Lung microvascular endothelial cell (primary cell): ENCODE measurements around the gene MSLN. TPM values are rescaled to one million over a fixed set of nuclear protein-coding genes. Genes with fewer than 3 reads are reported as not detected.

ENCODE experiments used
- DNase-seq, 2 donors: peaks; one replicate each; pipeline versions ENCODE4 v3.0.0 to v3.0.0-alpha.2; 2010; ENCODE audit warnings: low read depth in 2 of 2
- total RNA-seq: library from RNA; depleted of rRNA; stranded (reverse); fragments of >200 nt; gene quantifications from 2 replicates; pipeline ENCODE4 v1.2.1, GENCODE V29; 2014

Gene MSLN
- 0.20 TPM in 1 of 2 replicates, not detected in the other for total RNA-seq

DNA sequence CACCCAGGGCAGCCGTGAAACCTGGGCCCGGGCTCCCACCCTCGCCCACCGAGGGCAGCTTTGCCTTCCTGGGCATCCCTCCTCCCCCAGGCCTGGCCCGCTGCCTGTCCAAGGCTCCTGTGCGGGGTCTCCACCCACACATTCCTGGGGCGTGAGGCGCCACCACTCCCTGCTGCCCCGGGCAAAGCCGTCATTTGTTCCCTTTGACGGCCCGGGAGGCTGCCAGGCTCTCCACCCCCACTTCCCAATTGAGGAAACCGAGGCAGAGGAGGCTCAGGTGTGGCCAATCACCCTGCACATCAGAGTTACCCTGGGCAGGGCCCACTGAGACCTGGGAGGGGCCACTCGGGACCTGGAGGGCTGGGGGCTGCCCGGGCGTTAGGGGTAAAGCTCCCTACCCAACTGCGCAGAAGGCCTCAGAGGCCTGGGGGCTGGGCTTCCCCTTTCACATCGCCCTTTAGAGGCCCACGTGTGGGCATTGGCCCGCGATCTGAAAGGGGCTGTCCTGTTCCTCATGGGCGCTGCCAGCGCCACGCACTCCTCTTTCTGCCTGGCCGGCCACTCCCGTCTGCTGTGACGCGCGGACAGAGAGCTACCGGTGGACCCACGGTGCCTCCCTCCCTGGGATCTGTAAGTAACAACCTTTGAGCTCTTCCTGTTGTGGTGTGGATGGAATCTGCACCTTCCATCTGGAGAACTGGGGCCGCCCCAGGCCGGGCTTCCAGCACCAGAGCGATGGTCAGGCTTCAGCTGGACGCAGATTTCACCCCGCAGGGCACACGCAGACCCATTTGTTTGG is at the start of gene MSLN:
Gene MSLN, plus strand, starts transcription at position 190 of the 799 bp plus-strand sequence. CDS start 1,947 bp downstream, outside the sequence.
- no peak for DNase-seq

DNA sequence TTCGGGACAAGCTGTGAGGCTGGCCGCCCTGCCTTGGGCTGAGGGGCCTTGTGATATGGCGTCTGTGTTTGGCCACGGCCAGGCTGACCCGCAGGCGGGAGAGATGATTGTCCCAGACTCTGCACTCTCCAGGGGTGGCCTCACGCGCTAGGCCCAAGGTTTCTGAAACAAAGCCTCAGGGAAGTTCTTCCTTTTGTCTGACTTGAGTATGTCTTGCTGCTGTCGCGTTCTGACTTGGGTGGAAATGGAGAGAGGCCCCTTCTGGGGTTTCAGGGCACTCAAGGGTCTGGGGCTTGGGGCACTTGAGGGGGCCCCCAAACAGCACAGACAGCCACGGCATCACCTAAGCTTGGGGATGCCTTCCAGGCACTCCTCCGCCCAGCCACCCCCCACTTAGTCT is 49.5 kb upstream of the MSLN start:
- no peak for DNase-seq

DNA sequence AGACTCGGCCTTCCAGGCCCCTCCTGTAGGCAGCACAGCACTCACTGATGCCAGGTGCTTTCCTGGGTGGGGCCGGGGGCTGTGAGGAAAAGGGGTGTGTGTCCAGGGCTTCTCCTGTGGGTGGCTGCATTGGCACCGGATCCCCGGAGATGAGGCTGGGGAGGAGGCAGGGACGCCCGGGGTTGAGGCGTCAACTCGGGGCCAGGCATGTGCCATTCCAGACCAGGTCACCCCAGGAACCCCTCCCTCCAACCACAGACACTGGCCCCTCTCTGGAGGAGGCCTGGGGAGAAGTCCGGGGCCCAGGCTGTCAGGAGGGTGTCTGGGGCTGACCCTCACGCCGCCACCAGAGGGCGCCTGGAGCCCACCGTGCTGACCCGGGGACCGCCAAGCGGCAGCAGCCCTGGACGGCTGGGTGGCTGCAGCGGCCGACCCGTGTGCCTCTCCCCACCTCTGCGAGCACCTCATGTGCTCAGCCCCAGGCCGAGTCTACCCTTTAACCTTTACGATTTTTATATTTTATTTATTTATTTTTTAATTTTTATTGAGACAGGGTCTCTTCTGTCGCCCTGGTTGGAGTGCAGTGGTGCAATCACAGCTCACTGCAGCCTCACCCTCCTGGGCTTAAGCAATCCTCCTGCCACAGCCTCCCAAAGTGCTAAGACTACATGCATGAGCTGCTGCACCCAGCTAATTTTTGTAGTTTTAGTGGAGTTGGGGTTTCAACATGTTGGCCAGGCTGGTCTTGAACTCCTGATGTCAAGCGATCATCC is 48.8 kb upstream of the MSLN start:
- peak; percentile 67 to 81 for DNase-seq

DNA sequence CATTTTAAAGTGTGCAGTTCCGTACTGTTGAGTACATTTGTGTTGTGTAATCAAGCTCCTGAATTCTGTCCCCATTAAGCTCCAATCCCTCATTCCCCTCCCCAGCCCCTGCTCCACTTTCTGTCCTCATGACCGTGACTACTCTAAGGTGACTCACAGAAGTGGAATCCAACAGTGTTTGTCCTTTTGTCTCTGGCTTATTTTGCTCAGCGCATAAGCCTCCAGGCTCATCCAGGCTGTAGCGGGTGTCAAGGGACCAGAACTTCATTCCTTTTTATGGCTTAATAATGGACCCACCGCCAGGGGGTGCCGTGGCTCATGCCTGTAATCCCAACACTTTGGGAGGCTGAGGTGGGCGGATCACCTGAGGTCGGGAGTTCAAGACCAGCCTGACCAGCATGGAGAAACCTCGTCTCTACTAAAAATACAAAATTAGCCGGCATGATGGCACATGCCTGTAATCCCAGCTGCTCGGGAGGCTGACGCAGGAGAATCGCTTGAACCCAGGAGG is 47.7 kb upstream of the MSLN start:
- DNase-seq: peak; percentile 66 to 67

DNA sequence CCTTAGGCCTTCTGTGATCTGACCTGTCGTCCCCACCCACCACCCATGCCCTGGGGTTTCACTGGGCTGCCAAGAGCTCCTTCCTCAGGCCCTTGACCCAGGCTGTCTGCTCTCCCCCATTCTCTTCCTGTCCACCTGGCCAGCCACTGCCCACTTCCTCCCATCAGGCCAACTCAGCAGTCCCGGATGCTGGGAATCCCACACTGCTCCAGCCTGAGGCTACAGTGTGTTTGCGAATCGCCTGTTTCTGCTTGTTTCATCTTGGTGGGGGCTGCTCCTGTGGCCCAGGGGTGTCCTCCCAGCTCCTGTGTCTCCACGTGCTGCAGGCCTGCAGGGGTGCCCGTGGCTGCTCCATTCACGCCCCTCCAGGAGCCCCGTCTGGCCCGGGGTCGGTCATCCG is 46.5 kb upstream of the MSLN start:
- peak; percentile 30 to 32 for DNase-seq

DNA sequence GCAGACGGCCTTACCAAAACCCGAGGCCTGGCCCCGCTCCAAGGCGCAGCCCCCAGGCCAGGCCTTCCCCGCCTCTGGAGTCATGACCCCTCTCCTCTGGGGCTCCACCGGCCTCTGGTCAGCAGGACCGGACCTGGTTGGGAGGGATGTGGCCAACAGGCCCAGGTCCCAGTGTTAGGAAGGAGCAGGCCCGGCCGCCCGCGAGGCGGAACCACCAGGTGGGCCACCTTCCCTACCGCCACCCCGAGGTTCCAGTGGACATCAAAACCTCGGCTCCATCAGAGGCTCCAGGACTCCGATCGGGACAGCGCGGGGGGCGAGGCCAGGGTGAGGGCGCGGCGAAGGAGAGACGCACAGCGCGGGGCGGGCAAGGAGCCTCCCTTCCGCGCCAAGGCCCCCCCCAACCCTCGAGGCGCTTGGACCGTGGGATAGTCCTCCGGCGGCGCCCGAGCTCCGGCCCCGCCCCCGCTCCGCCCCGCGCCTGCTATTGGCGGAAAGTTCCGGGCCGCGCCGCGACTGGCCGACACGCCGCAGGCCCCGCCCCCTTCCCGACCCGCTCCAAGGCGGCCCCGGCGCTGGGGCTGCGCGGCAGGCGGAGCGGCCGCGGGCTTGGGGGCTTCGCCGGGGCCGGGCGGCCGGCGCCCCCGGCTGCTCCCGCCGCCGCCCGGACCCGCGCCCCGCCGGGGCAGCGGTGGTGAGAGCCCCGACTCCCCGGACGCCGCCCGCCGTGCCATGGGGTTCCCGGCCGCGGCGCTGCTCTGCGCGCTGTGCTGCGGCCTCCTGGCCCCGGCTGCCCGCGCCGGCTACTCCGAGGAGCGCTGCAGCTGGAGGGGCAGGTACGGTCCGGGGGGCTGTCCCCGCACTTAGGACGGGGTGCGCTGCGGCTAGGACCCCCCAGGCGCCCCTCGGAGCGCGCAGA is 45.7 kb upstream of the MSLN start, which contains the start of gene METRN:
Gene METRN, plus strand, starts transcription at position 561 of the 919 bp plus-strand sequence. Its CDS starts 172 bp downstream, at position 733.
- peak; percentile 86 to 89 for DNase-seq

DNA sequence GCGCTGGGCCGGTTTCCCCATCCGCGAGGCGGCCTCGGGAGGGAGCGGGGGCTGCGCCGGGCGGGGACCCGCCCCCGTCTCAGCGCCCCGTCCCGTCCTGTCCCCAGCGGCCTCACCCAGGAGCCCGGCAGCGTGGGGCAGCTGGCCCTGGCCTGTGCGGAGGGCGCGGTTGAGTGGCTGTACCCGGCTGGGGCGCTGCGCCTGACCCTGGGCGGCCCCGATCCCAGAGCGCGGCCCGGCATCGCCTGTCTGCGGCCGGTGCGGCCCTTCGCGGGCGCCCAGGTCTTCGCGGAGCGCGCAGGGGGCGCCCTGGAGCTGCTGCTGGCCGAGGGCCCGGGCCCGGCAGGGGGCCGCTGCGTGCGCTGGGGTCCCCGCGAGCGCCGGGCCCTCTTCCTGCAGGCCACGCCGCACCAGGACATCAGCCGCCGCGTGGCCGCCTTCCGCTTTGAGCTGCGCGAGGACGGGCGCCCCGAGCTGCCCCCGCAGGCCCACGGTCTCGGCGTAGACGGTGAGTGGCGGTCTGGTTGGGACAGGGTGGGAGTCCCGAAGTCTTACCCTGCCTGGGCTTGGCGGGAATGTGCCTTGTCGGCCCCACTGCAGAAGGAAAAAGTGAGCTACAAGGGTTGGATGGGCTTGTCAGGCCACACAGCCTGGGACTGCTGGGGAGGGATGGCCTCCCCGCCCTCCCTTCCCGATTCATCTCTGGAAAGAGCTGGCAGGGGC is 44.9 kb upstream of the MSLN start:
- DNase-seq: peak; percentile 34 to 42

DNA sequence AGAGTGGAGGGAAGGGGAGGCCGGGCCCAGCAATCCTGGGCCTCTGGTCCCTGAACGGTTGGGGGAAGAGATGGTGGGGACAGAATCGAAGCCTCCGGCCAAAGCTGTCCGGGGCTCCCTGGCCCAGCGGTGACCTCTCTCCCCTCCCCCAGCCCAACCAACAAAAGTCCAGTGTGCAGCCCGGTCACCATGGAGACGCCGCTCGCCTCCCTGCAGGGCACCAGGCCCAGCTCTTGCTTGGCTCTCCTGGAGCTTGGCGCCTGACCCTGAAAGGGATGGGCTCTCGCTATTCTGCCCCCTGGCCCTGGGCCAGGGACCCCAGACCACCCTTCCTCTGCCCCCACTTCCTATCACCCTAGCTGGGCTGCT is 44.4 kb upstream of the MSLN start:
- DNase-seq: peak in 1 of 2 donors; percentile 37

DNA sequence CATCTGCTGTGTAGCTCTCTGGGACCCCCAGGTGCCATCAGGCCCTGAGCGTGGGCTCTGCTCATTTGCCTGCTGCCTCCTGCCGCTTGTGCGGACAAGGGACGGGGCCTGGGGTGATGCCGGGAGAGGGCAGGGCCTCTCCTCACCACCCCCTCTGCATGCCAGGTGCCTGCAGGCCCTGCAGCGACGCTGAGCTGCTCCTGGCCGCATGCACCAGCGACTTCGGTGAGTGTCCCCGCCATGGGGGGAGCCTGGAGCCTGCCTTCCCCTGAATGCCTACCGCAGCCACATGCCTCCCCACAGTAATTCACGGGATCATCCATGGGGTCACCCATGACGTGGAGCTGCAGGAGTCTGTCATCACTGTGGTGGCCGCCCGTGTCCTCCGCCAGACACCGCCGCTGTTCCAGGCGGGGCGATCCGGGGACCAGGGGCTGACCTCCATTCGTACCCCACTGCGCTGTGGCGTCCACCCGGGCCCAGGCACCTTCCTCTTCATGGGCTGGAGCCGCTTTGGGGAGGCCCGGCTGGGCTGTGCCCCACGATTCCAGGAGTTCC is 43.7 kb upstream of the MSLN start:
- no peak for DNase-seq

DNA sequence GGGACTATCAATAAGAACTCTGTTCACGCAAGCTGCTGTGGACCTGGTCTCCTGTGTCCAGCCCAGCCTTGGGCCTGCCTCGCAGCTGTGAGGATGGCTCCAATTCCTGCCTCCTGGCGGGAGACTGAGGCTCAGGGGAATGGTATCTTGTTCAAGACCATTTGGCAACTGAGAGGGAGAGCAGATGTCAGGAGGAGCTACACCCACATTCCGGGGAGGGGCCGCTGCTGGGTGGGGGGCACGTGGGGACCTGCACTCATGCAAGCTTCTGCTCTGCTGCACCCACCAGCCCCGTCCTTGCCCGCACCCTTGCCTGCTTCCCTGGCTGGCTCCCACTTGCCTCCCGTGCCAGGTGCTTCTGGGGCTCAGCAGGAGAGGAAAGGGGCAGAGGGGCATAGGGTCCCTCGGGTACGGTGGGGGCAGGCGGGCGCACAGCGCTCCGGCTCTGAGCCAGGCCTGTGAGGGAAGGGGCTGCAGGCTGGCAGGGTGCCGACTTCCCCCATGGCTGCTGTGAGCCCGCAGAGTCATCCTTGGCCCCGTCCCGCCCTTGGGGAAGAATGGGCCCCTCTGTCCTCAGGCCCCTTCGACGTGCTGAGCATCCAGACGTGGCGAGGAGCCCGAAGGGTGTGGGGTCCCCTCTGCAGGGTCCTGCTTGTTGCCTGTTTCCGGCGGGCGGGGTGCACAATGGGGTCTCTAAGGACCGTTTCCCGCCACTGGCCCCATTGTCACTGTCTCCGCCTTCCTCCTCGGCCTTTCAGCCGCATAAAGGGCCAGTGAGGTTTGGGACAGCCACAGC is 42.9 kb upstream of the MSLN start:
- no peak for DNase-seq

DNA sequence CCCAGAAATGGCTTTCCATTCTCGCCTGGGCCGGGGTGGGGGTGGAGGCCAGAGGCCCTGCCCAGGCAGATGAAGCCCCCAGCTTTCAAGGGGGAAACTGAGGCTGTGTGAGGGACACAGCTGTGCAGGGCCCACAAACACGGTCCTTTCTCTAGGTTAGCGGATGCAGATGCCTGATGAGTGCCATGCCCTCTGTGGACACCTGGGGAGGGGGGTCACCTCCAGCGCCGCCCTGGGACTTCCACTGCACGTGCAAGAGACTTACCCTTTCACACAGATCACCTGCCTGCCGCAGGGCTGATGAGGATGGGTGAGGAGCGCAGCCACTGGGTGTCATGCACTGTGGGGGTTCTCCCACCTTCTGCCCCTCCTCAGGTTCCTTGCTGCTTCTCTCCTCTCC is 42.1 kb upstream of the MSLN start:
- DNase-seq: no peak

DNA sequence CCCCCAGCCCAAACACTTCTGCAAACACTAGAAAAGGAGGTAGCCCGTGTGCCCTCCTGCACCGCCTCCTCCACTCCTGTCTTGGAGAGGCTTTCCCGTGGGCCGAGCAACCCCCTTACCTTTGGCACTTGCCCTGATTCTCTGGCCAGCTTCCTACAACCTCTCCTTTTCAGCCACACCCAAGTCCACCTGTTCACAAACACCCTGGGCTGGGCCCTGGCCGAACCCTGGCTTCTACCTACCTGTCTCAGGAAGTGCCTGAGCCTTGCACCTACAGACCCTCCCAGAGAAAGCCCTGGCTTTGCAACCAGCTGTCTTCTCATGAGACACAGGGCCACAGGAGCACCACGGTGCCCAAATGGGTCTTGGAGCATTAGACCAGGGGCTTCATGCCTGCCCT is 41.6 kb upstream of the MSLN start:
- DNase-seq: no peak

DNA sequence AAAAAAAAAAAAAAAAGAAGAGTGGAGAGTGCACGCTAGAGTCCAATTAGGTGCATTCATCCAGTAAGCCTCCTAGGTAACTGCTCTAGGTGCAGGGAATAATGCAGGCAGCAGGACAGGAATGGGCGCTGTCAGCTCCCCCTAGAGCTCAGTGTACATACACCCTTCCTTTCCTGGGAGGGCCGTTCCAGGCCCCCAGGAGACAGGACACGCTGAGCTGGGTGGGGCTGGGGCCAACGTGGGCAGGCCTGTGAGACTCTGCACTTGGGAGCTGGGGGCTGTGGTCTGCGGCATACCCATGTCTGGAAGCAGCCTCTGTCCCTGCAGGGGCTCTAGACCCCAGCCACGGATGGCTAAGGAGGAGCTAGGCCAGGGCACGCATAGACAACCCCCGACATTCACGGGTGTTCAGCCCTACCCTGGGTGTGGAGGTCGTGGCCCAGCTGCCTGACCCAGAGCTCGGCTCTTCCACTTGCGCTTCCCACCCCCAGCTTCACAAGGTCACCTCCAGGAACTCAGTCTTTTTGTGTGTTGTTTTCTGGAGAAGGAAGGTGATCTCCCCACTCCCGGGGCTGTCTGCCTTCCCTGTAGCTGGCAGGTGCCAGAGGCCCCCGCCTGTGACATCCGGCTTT is 40.6 kb upstream of the MSLN start:
- DNase-seq: no peak

DNA sequence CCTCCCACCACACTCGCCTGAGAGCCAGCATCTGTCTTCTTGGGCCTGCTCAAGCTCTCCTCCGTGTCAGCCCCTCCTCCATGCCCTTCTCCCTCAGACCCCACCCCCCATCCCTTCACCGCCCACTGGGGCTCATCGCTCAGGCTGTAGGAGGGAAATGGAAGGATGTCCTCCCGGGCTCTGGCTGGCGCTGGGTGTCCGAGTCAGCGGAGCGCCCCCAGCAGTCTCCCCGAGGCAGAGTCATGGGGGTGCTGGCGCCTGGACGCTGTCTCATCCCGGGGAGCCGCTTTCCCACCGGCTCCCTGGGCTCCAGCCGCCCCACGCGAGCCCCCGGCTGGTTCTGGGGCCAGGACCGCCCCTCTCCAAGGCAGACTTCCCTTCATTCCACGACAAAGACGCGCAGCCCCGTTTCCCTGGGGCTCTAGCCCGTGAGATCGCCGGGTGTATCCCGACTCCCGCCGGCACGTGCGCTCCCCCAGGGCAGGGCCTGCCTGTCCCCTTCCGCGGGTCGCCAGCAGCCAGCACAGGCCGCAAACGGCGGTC is 40.0 kb upstream of the MSLN start:
- DNase-seq: peak in 1 of 2 donors; percentile 45

DNA sequence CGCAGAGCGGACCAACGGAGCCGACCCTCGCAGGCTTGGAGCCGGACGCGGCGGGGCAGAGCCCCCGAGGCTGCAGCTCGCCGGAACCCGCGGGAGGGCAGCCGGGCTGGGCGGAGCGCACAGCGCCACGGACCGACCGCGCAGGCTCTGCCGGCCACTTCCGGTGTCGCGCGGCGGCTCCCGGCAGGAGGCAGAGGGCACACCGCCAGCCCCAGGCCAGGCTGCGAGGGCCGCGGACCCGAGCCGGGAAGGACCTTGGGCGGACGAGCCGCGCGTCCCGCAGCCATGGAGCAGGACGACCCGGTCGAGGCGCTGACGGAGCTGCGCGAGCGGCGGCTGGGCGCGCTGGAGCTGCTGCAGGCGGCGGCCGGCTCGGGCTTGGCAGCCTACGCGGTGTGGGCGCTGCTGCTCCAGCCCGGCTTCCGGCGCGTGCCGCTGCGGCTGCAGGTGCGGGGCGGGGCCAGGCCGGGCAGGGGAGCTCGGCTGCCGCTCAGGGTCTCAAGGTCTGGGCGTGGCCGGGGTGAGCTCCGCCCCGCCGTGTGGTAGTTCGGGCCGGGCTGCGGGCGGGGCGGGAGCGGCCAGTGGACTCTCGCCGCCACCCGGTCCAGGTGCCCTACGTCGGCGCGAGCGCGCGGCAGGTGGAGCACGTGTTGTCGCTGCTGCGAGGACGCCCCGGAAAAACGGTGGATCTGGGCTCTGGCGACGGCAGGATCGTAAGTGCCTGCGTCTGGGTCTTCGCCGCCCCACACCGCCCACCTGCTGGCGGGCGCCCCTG is 39.4 kb upstream of the MSLN start, which contains the start of gene ANTKMT:
Gene ANTKMT, plus strand, starts transcription at position 157 of the 775 bp plus-strand sequence. Its CDS starts 129 bp downstream, at position 286.
- DNase-seq: peak; percentile 70 to 73

DNA sequence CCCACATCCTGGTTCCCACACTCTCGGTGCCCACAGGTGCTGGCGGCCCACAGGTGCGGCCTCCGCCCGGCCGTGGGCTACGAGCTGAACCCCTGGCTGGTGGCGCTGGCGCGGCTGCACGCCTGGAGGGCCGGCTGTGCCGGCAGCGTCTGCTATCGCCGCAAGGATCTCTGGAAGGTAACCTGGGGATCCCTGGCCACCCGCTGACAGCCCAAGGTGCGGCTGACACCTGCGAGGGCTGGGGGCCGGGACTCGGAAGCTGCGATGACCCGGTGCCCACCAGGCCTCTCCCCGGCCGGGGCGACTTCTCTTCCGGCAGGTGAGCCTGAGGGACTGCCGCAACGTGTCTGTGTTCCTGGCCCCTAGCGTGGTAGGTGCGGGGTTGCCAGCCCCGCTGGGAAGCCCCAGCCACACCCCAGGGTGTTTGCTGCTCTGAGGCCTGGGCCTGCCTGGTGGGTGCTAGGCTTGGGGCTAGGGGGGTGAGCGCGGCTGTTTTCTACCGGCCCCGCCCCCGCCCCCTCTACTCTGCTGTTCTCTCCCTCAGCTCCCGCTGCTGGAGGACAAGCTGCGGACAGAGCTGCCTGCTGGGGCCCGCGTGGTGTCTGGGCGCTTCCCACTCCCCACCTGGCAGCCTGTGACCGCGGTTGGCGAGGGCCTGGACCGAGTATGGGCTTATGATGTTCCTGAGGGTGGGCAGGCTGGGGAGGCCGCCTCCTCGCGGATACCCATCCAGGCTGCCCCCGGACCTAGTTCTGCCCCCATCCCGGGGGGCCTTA is 38.6 kb upstream of the MSLN start:
- no peak for DNase-seq
